Fibroblast of lung (primary cell): ENCODE results near the gene MBNL1. TPM values are rescaled to one million over a fixed set of nuclear protein-coding genes. Genes with fewer than 3 reads are reported as not detected.

ENCODE experiments used
- DNase-seq, 2 donors: peaks; one replicate each; pipeline versions ENCODE4 v3.0.0 to v3.0.0-alpha.2; 2010; ENCODE audit warnings: low read depth in 2 of 2
- H2AFZ ChIP-seq: 2 replicates; pipeline ENCODE4 v1.5.1; 2012; ENCODE audit warnings: low read length, control low read depth, inconsistent platforms
- H3K27ac ChIP-seq: 2 replicates; pipeline ENCODE4 v1.5.1; 2011; ENCODE audit warnings: low read length, control low read depth; ENCODE audit not compliant: insufficient read depth
- H3K27me3 ChIP-seq: 2 replicates; pipeline ENCODE4 v1.5.1; 2011; ENCODE audit warnings: mild to moderate bottlenecking, low read length; ENCODE audit not compliant: control insufficient read depth, insufficient read depth
- H3K36me3 ChIP-seq: 2 replicates; pipeline ENCODE4 v1.5.1; 2011; ENCODE audit warnings: low read length; ENCODE audit not compliant: control insufficient read depth, insufficient read depth
- H3K4me1 ChIP-seq: 2 replicates; pipeline ENCODE4 v1.5.1; 2011; ENCODE audit warnings: low read length; ENCODE audit not compliant: control insufficient read depth, insufficient read depth; ENCODE audit errors: extremely low read depth
- H3K4me2 ChIP-seq: 2 replicates; pipeline ENCODE4 v1.5.1; 2011; ENCODE audit warnings: low read length, control low read depth; ENCODE audit not compliant: insufficient read depth; ENCODE audit errors: extremely low read depth
- H3K4me3 ChIP-seq, 4 experiments: fragments of 200-600 bp in 1 of 4; sonication (generic) in 1 of 4; replicated peaks in 1 of 4; 2 replicates each; pipeline ENCODE4 v1.5.1; 2011 to 2016; ENCODE audit warnings: low read length in 4 of 4, low read depth in 3 of 4, mild to moderate bottlenecking in 3 of 4, control low read depth in 2 of 4, inconsistent platforms in 1 of 4, mixed read lengths in 1 of 4; ENCODE audit not compliant: insufficient read depth in 1 of 4; ENCODE audit errors: control extremely low read depth in 1 of 4
- H3K79me2 ChIP-seq: 2 replicates; pipeline ENCODE4 v1.5.1; 2012; ENCODE audit warnings: mild to moderate bottlenecking, low read length, inconsistent platforms; ENCODE audit not compliant: control insufficient read depth, insufficient read depth
- H3K9ac ChIP-seq: 2 replicates; pipeline ENCODE4 v1.5.1; 2011; ENCODE audit warnings: mild to moderate bottlenecking, low read length, control low read depth; ENCODE audit not compliant: insufficient read depth
- H3K9me3 ChIP-seq: 2 replicates; pipeline ENCODE4 v1.5.1; 2012; ENCODE audit warnings: low read depth, low read length; ENCODE audit not compliant: control insufficient read depth, insufficient read depth
- H4K20me1 ChIP-seq: 2 replicates; pipeline ENCODE4 v1.5.1; 2011; ENCODE audit warnings: low read length; ENCODE audit not compliant: control insufficient read depth, insufficient read depth; ENCODE audit errors: extremely low read depth
- CTCF ChIP-seq, 2 donors: IDR thresholded peaks in 1 of 2; conservative IDR thresholded peaks in 1 of 2; 1 replicate in 1 of 2; 2 replicates in 1 of 2; pipeline ENCODE4 v1.5.1; 2011 to 2012; ENCODE audit warnings: low read length in 2 of 2, control low read depth in 1 of 2, inconsistent platforms in 1 of 2, low read depth in 1 of 2, mild to moderate bottlenecking in 1 of 2
- EZH2 ChIP-seq: IDR thresholded peaks from 2 replicates; pipeline ENCODE4 v1.5.1; 2012; ENCODE audit warnings: low read length, control low read depth, mild to moderate bottlenecking; ENCODE audit errors: missing control alignments
- polyA plus RNA-seq, 2 donors: library from polyadenylated mRNA; depleted of rRNA in 1 of 2; stranded (reverse) in 1 of 2; unstranded in 1 of 2; fragments of >200 nt; gene quantifications; 2 replicates each; pipeline ENCODE4 v1.2.1, GENCODE V29; 2011 to 2012; ENCODE audit warnings: missing spikeins in 1 of 2
- total RNA-seq: library from RNA; depleted of rRNA; stranded (reverse); fragments of >200 nt; gene quantifications from 2 replicates; pipeline ENCODE4 v1.2.1, GENCODE V29; 2014

The MBNL1 gene
- total and polyA plus RNA-seq, 2 donors (not counting 1 experiment from before 2014, with no cell fraction given): 150 to 213 TPM

- Histone ChIP-seq H3K27me3 (no peaks in the 10 kb centered on the region), H3K4me3 (no peak overlapping the region), H3K36me3 (no peaks in the 10 kb centered on the region), H3K4me2 (no peak overlapping the region), H3K9ac (no peak overlapping the region), H3K4me1 (no peaks in the 10 kb centered on the region), H3K9me3 (no peaks in the 10 kb centered on the region), H3K27ac (no peak overlapping the region), H2AFZ (no peak overlapping the region), H4K20me1 (no peaks in the 10 kb centered on the region), H3K79me2 (no peaks in the 10 kb centered on the region)
- no peak for DNase-seq
- TF ChIP-seq CTCF (conservative IDR thresholded peaks at IDR 0.05 in 1 of 2, IDR thresholded peaks at IDR 0.05 in 1 of 2; ENCODE audit: low read depth in 1 of 2, low read length in 2 of 2) (no peak), EZH2 (no peak)
Measured at GRCh38 chr3:152245498-152246170, 23.1 kb upstream of the MBNL1 start.

GRCh38 chr3:152251916-152252315 lies 16.8 kb upstream of the MBNL1 start:
- no peak for TF ChIP-seq CTCF (conservative IDR thresholded peaks at IDR 0.05 in 1 of 2, IDR thresholded peaks at IDR 0.05 in 1 of 2; ENCODE audit: low read depth in 1 of 2, low read length in 2 of 2)
- TF ChIP-seq EZH2: no peak
- no peaks in the 10 kb centered on the region for H3K27me3 ChIP-seq
- H3K79me2 ChIP-seq: no peaks in the 10 kb centered on the region

GRCh38 chr3:152252755-152253154 lies 16.0 kb upstream of the MBNL1 start:
- Histone ChIP-seq H3K9ac (no peak overlapping the region), H2AFZ (no peak overlapping the region), H3K4me3 (no peak overlapping the region), H3K27me3 (no peaks in the 10 kb centered on the region), H3K79me2 (no peaks in the 10 kb centered on the region), H3K9me3 (no peaks in the 10 kb centered on the region), H4K20me1 (no peaks in the 10 kb centered on the region), H3K36me3 (no peaks in the 10 kb centered on the region), H3K4me2 (no peak overlapping the region), H3K27ac (no peak overlapping the region), H3K4me1 (peaks cover 1% of the 10 kb centered on the region)
- no peak for DNase-seq
- TF ChIP-seq CTCF (conservative IDR thresholded peaks at IDR 0.05 in 1 of 2, IDR thresholded peaks at IDR 0.05 in 1 of 2; ENCODE audit: low read depth in 1 of 2, low read length in 2 of 2) (no peak), EZH2 (no peak)

More at GRCh38 chr3:152251916-152252315, 16.8 kb upstream of the MBNL1 start:
- H4K20me1 ChIP-seq: no peaks in the 10 kb centered on the region
- no peak overlapping the region for H3K4me3 ChIP-seq
- no peak overlapping the region for H3K27ac ChIP-seq
- H3K4me1 ChIP-seq: no peaks in the 10 kb centered on the region
- H2AFZ ChIP-seq: no peak overlapping the region
- H3K9ac ChIP-seq: no peak overlapping the region
- no peak for DNase-seq
- H3K9me3 ChIP-seq: no peaks in the 10 kb centered on the region
- H3K36me3 ChIP-seq: no peaks in the 10 kb centered on the region
- H3K4me2 ChIP-seq: no peak overlapping the region
